Activated naive CD4-positive, alpha-beta T cell treated with anti-CD3 and anti-CD28 coated beads, Interleukin-2, amount 10 ng/mL, durations not matched to agents 7 days and 5 days (primary cell): ENCODE measurements around the gene MTREX.

ENCODE experiments used
- CTCF ChIA-PET: fragments of 350-600 bp; sonication (Branson Sonifier 250); formaldehyde crosslinking; loops from one replicate; lab custom pipeline; 2021; ENCODE audit warnings: antibody characterized with exemption; lab: Charles Lee
- DNase-seq: peaks from one replicate; pipeline ENCODE4 v3.0.0-alpha.2; 2020
- H3K27ac Mint-ChIP-seq: one replicate; pipeline ENCODE4 v1.8.0; 2021; ENCODE audit warnings: mild to moderate bottlenecking, moderate library complexity, mixed read lengths
- H3K27me3 Mint-ChIP-seq: one replicate; pipeline ENCODE4 v1.8.0; 2021; ENCODE audit warnings: mild to moderate bottlenecking, mixed read lengths
- H3K36me3 Mint-ChIP-seq: one replicate; pipeline ENCODE4 v1.8.0; 2021; ENCODE audit warnings: mixed read lengths
- H3K4me1 Mint-ChIP-seq: one replicate; pipeline ENCODE4 v1.8.0; 2021; ENCODE audit warnings: mixed read lengths
- H3K4me3 Mint-ChIP-seq: one replicate; pipeline ENCODE4 v1.8.0; 2021; ENCODE audit warnings: mild to moderate bottlenecking, moderate library complexity, mixed read lengths
- H3K9me3 Mint-ChIP-seq: one replicate; pipeline ENCODE4 v1.8.0; 2021; ENCODE audit warnings: mixed read lengths

The MTREX gene

GRCh38 chr5:55463613-55464012 is 155.8 kb downstream of the MTREX start:
- DNase-seq, result no peak
- CTCF ChIA-PET, result interaction anchor here (1.4 kb wide), 1 partner anchor 228 kb away, joined by 3 read pairs; no protein-coding TSS in a partner anchor
- H3K4me3 Mint-ChIP-seq, result no peak overlapping the region
- H3K27ac Mint-ChIP-seq, result no peak overlapping the region
- no peaks in the 10 kb centered on the region for H3K9me3 Mint-ChIP-seq
- H3K36me3 Mint-ChIP-seq, result peaks cover 42% of the 10 kb centered on the region
- no peaks in the 10 kb centered on the region for H3K27me3 Mint-ChIP-seq
- H3K4me1 Mint-ChIP-seq, result peaks cover 2% of the 10 kb centered on the region

DNA sequence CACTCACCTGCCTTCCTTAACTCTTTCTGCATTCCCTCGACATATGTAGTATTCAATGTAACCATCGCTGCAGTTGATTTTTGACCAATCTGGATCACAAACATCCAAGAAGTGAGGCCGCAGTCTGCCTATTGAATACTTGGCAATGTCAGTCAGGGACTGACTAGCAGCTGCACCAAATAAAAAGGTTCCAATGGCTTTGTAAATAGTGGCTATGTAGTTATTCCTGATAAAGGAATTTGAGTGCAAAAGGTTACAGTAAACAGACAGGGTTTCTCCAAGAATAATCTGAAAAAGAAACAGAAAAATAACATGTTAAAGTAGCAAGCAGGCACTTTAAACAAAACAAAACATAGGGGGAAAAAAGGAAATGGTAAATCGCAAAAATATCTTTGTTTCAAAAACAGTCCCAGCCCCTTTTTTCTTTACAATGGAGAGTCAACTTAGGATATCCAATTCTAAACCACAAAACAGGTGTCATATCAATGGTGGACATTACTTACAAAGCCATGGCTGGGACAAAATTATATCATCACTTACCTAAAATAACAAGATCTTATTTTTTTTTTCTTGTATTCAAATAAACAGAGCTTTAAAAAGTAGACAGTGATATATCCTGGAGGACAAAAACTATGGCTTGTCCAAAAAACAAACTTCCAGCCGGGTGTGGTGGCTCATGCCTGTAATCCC is 160.2 kb downstream of the MTREX start:
- CTCF ChIA-PET, result no interaction called here
- H3K27ac Mint-ChIP-seq, result no peak overlapping the region
- DNase-seq, result no peak
- peaks cover 31% of the 10 kb centered on the region for H3K36me3 Mint-ChIP-seq
- H3K9me3 Mint-ChIP-seq, result no peaks in the 10 kb centered on the region
- H3K27me3 Mint-ChIP-seq, result no peaks in the 10 kb centered on the region
- H3K4me1 Mint-ChIP-seq, result peaks cover 14% of the 10 kb centered on the region
- no peak overlapping the region for H3K4me3 Mint-ChIP-seq

GRCh38 chr5:55469839-55470238 is 162.1 kb downstream of the MTREX start:
- Mint-ChIP-seq H3K4me1 (peaks cover 14% of the 10 kb centered on the region), H3K27me3 (no peaks in the 10 kb centered on the region), H3K9me3 (no peaks in the 10 kb centered on the region), H3K36me3 (peaks cover 23% of the 10 kb centered on the region), H3K27ac (no peak overlapping the region), H3K4me3 (no peak overlapping the region)
- no peak for DNase-seq
- CTCF ChIA-PET, result interaction anchor here (0.6 kb wide), 1 partner anchor 153 kb away, joined by 3 read pairs; no protein-coding TSS in a partner anchor

DNA sequence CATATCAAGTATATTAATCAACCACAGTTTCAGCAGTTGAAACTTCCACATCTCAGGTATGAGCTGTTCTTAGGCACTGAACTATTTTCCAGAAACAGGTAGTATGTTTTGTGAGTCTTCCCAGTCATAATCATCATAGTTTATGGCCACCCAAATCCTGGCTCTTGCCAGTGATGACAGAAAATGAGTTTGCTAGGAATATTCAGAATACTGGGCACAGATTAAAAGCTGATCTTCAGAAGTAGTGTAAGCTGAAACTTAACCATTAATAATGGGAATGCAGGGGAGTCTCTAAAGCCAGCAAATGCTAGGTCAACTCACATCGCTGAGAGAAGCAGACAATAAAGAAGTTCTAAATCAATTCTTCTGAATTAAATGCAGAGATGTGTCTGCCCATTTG is 162.5 kb downstream of the MTREX start:
- CTCF ChIA-PET, result no interaction called here
- Mint-ChIP-seq H3K4me3 (no peak overlapping the region), H3K9me3 (no peaks in the 10 kb centered on the region), H3K36me3 (peaks cover 23% of the 10 kb centered on the region), H3K4me1 (peaks cover 14% of the 10 kb centered on the region), H3K27me3 (no peaks in the 10 kb centered on the region), H3K27ac (no peak overlapping the region)
- no peak for DNase-seq

- H3K9me3 Mint-ChIP-seq, result no peaks in the 10 kb centered on the region
- H3K27ac Mint-ChIP-seq, result no peak overlapping the region
- peaks cover 14% of the 10 kb centered on the region for H3K4me1 Mint-ChIP-seq
- H3K27me3 Mint-ChIP-seq, result no peaks in the 10 kb centered on the region
- H3K4me3 Mint-ChIP-seq, result no peak overlapping the region
- H3K36me3 Mint-ChIP-seq, result peaks cover 14% of the 10 kb centered on the region
- CTCF ChIA-PET, result no interaction called here
- no peak for DNase-seq
Observed at GRCh38 chr5:55471468-55471867, 163.7 kb downstream of the MTREX start.

- Mint-ChIP-seq H3K4me3 (no peak overlapping the region), H3K27me3 (no peaks in the 10 kb centered on the region), H3K27ac (no peak overlapping the region), H3K9me3 (no peaks in the 10 kb centered on the region), H3K4me1 (peaks cover 13% of the 10 kb centered on the region), H3K36me3 (peaks cover 9% of the 10 kb centered on the region)
- no peak for DNase-seq
- CTCF ChIA-PET, result no interaction called here
Observed at GRCh38 chr5:55472642-55473041, 164.9 kb downstream of the MTREX start.
